MCF 10A (cell line): ENCODE results near the gene CCDC110. TPM values are rescaled to one million over a fixed set of nuclear protein-coding genes. Genes with fewer than 3 reads are reported as not detected.

Experiments
- BruUV-seq: library from RNA; stranded (reverse); fragments of 400-500 nt; replicated peaks from 2 replicates; lab custom pipeline; 2021; lab: Mats Ljungman, UMichigan
- CTCF ChIA-PET: fragments of 300-600 bp; sonication (Branson Sonifier 250); formaldehyde crosslinking; extraction: SDS; loops from one replicate; lab custom pipeline; 2021; ENCODE audit warnings: antibody characterized with exemption, inconsistent platforms; lab: Yijun Ruan, JAX
- POLR2A ChIA-PET: fragments of 300-600, 350-650 bp; sonication (Branson Sonifier 250); formaldehyde crosslinking; extraction: SDS; loops from one replicate; lab custom pipeline; 2020; ENCODE audit warnings: antibody characterized with exemption, inconsistent platforms; lab: Yijun Ruan, JAX
- DNase-seq: peaks from one replicate; pipeline ENCODE4 v3.0.0-alpha.2; 2018; ENCODE audit not compliant: unreplicated experiment
- H3K27ac Mint-ChIP-seq: one replicate; pipeline ENCODE4 v1.8.0; 2022; ENCODE audit warnings: mild to moderate bottlenecking, low read depth, mixed read lengths; ENCODE audit not compliant: unreplicated experiment
- H3K27me3 Mint-ChIP-seq: one replicate; pipeline ENCODE4 v1.8.0; 2022; ENCODE audit warnings: mixed read lengths; ENCODE audit not compliant: insufficient read depth, unreplicated experiment
- H3K36me3 Mint-ChIP-seq: one replicate; pipeline ENCODE4 v1.8.0; 2022; ENCODE audit warnings: mild to moderate bottlenecking, moderate library complexity, mixed read lengths; ENCODE audit not compliant: insufficient read depth, unreplicated experiment
- H3K4me1 Mint-ChIP-seq: one replicate; pipeline ENCODE4 v1.8.0; 2022; ENCODE audit warnings: mixed read lengths; ENCODE audit not compliant: insufficient read depth, unreplicated experiment
- H3K4me3 Mint-ChIP-seq: one replicate; pipeline ENCODE4 v1.8.0; 2022; ENCODE audit warnings: mild to moderate bottlenecking, moderate library complexity, mixed read lengths; ENCODE audit not compliant: unreplicated experiment
- H3K9me3 Mint-ChIP-seq: one replicate; pipeline ENCODE4 v1.8.0; 2022; ENCODE audit warnings: mixed read lengths; ENCODE audit not compliant: unreplicated experiment
- intact Hi-C: fragments of 100-400 bp; cut with micrococcal nuclease; formaldehyde crosslinking; loops from 2 replicates; pipeline ENCODE4 v1.14.1; 2022
- total RNA-seq: library from RNA; stranded (reverse); gene quantifications from 2 replicates; pipeline ENCODE4 v1.2.3, GENCODE V29; 2022
- TF ChIP-seq, protein P1 (sequence below): fragments of 200-600 bp; IDR thresholded peaks from one replicate; pipeline ENCODE4 v1.8.0; 2022; ENCODE audit warnings: antibody characterized with exemption, mild to moderate bottlenecking; ENCODE audit not compliant: unreplicated experiment

Gene CCDC110
- total RNA-seq, 1 experiment from 2014 or later: not detected

DNA sequence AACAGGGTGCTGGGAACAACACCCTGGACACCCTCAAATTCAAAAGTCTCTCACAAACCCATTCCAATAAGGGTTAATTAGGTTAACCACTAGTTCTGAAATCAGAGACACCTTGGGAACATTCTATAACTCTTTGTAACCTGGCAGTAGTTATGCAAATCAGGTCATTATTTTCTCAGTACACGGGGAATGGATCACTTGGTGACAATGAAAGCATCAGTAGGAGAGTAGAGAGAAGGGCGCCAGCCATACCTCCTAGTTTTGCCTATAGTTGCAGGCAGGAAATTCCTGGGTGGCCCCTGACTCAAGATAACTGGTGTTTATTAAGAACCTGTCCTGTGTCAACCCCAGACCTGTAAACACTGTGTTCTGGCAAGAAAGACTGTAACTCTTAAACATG lies 2.5 kb downstream of the CCDC110 start:
- Mint-ChIP-seq H3K36me3 (peaks cover 5% of the 10 kb centered on the region), H3K9me3 (no peaks in the 10 kb centered on the region), H3K27me3 (peaks cover 60% of the 10 kb centered on the region), H3K4me3 (no peak overlapping the region), H3K27ac (no peak overlapping the region), H3K4me1 (no peaks in the 10 kb centered on the region)
- TF ChIP-seq, protein P1, sequence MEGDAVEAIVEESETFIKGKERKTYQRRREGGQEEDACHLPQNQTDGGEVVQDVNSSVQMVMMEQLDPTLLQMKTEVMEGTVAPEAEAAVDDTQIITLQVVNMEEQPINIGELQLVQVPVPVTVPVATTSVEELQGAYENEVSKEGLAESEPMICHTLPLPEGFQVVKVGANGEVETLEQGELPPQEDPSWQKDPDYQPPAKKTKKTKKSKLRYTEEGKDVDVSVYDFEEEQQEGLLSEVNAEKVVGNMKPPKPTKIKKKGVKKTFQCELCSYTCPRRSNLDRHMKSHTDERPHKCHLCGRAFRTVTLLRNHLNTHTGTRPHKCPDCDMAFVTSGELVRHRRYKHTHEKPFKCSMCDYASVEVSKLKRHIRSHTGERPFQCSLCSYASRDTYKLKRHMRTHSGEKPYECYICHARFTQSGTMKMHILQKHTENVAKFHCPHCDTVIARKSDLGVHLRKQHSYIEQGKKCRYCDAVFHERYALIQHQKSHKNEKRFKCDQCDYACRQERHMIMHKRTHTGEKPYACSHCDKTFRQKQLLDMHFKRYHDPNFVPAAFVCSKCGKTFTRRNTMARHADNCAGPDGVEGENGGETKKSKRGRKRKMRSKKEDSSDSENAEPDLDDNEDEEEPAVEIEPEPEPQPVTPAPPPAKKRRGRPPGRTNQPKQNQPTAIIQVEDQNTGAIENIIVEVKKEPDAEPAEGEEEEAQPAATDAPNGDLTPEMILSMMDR: no peak
- intact Hi-C loops: no loop called here
- ChIA-PET CTCF (interaction anchor here (0.6 to 1.6 kb wide), 3 partner anchors 41 to 566 kb away, joined by 3 to 4 read pairs (median 3); no protein-coding TSS in a partner anchor), POLR2A (no interaction called here)
- no peak for DNase-seq
- no TSS peak for BruUV-seq

DNA sequence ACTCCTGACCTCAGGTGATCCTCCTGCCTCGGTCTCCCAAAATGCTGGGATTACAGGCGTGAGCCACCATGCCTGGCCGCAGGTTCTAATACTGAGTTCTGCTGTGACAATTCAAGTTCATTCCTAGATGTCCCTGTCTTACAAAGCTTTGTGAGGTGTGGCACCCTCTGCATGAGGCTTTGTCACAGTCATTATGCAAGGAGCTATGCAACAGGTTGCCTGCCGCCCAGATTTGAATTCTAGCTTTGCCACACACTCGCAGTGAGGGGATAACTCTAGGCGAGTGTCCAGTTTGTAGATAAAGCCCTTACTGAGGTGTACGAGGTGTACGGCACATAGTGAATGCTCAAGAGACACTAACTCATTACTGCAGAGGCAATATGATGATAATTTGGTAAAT lies 3.5 kb downstream of the CCDC110 start:
- Mint-ChIP-seq H3K27ac (no peak overlapping the region), H3K4me3 (no peak overlapping the region), H3K9me3 (no peaks in the 10 kb centered on the region), H3K4me1 (no peaks in the 10 kb centered on the region), H3K36me3 (peaks cover 5% of the 10 kb centered on the region), H3K27me3 (peaks cover 60% of the 10 kb centered on the region)
- intact Hi-C loops: no loop called here
- ChIA-PET POLR2A (interaction anchor here (0.5 to 1.2 kb wide), 2 partner anchors 72 to 106 kb away, joined by 3 to 4 read pairs; partner anchors contain the start of gene ANKRD37), CTCF (interaction anchor here (0.6 kb wide), 1 partner anchor 113 kb away, joined by 3 read pairs; no protein-coding TSS in a partner anchor)
- no TSS peak for BruUV-seq
- DNase-seq: no peak
- TF ChIP-seq, protein P1: no peak

DNA sequence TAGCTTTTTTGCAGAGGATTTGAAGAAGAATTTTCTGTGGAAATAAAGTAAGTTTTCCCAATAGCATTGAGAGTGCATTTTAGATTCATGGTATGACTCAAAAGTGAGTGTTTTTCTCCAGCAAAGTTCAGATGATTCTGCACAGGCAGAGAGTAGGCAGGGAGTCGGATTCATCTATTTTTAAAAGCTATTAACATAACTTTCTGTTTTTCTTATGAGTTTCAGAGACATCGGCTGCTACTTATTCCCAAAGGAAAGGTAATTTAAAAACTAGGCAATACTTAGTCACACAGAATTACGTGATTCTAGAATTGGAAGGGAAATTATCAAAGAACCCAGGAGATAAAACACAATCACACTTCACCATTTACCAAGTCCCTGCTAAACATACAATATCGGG lies 4.4 kb downstream of the CCDC110 start:
- Mint-ChIP-seq H3K36me3 (peaks cover 5% of the 10 kb centered on the region), H3K4me1 (no peaks in the 10 kb centered on the region), H3K9me3 (no peaks in the 10 kb centered on the region), H3K4me3 (no peak overlapping the region), H3K27me3 (peaks cover 60% of the 10 kb centered on the region), H3K27ac (no peak overlapping the region)
- ChIA-PET CTCF (interaction anchor here (0.6 to 0.7 kb wide), 2 partner anchors 20 to 654 kb away, joined by 3 to 6 read pairs; no protein-coding TSS in a partner anchor), POLR2A (no interaction called here)
- TF ChIP-seq, protein P1: no peak
- BruUV-seq: no TSS peak
- intact Hi-C loops: no loop called here
- DNase-seq: no peak

DNA sequence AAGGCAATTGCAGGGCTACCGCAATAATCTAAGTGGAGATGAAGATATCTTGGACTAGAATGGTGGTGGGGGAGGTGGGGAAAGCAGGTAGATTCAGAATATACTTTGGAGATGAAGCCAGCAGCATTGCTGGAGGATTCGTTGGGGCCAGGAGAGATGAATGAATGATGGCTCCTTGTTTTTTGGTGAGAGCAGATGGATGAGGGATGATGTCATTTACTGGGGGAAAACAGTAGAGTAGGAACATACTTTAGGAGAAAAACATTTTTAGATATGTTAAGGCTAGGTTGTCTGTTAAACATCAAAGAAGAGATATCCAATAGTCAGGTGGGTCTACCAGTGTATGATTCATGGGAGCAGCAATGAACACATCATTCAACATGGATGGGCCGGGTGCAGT lies 5.8 kb downstream of the CCDC110 start:
- CTCF ChIA-PET: interaction anchor here (1.0 kb wide), 1 partner anchor 99 kb away, joined by 3 read pairs; no protein-coding TSS in a partner anchor
- H3K27me3 Mint-ChIP-seq: peaks cover 59% of the 10 kb centered on the region
- POLR2A ChIA-PET: interaction anchor here (1.7 kb wide), 1 partner anchor 40 kb away, joined by 7 read pairs; the partner anchor contains the start of gene UFSP2
- peaks cover 5% of the 10 kb centered on the region for H3K36me3 Mint-ChIP-seq
- no peak for DNase-seq
- no peak overlapping the region for H3K4me3 Mint-ChIP-seq
- H3K9me3 Mint-ChIP-seq: no peaks in the 10 kb centered on the region
- TF ChIP-seq, protein P1: no peak
- no peaks in the 10 kb centered on the region for H3K4me1 Mint-ChIP-seq
- BruUV-seq: no TSS peak
- intact Hi-C loops: no loop called here
- H3K27ac Mint-ChIP-seq: no peak overlapping the region
